K562 (cell line): ENCODE measurements around the gene RAP1GAP2. TPM values are rescaled to one million over a fixed set of nuclear protein-coding genes. Genes with fewer than 3 reads are reported as not detected.

ENCODE experiments used
- ATAC-seq: fragments of 200-7000 bp; cut with Tn5 transposase; 3 replicates; pipeline ENCODE4 v1.9.1; 2020; ENCODE audit warnings: moderate library complexity
- BruUV-seq: library from RNA; stranded (reverse); fragments of 400-500 nt; replicated peaks from 2 replicates; lab custom pipeline; 2021; lab: Mats Ljungman, UMichigan
- CTCF ChIA-PET: fragments of 300-600 bp; formaldehyde crosslinking; extraction: SDS; loops from one replicate; lab custom pipeline; 2021; ENCODE audit warnings: low intra/inter-chr PET ratio; lab: Yijun Ruan, JAX
- POLR2A ChIA-PET: fragments of 300-600, 350-650 bp; sonication (Branson Sonifier 250); formaldehyde crosslinking; extraction: SDS; loops from one replicate; lab custom pipeline; 2021; ENCODE audit warnings: antibody characterized with exemption, inconsistent platforms; lab: Yijun Ruan, JAX
- DNase-seq, 4 experiments: peaks; one replicate each; pipeline versions ENCODE4 v3.0.0 to v3.0.0-alpha.2; 2011 to 2018; ENCODE audit warnings: low spot score in 3 of 4, mixed read lengths in 3 of 4; ENCODE audit errors: extremely low read depth in 1 of 4
- FAIRE-seq: peaks from 2 replicates; lab custom pipeline; 2011; peaks lifted over from hg19 to GRCh38; lab: Jason Lieb, UNC
- H2AFZ ChIP-seq: 2 replicates; pipeline ENCODE4 v1.6.0; 2011; ENCODE audit warnings: low read depth, low read length, control low read depth, inconsistent platforms
- H3K27ac ChIP-seq: fragments of 200-600 bp; 3 replicates; pipeline ENCODE4 v1.8.0; 2011; ENCODE audit warnings: low read depth, mild to moderate bottlenecking, control low read depth, inconsistent platforms, low read length, moderate library complexity, mixed read lengths; ENCODE audit errors: extremely low read depth
- H3K27me3 ChIP-seq, 2 experiments: fragments of 300-600 bp in 1 of 2; 2 replicates in 1 of 2; 3 replicates in 1 of 2; pipeline versions ENCODE4 v1.6.0 to v1.8.0; 2011; ENCODE audit warnings: inconsistent platforms in 2 of 2, low read length in 2 of 2, mild to moderate bottlenecking in 1 of 2, mixed read lengths in 1 of 2, moderate library complexity in 1 of 2; ENCODE audit not compliant: control insufficient read depth in 2 of 2, insufficient read depth in 2 of 2
- H3K36me3 ChIP-seq: fragments of 300-600 bp; 3 replicates; pipeline ENCODE4 v1.8.0; 2011; ENCODE audit warnings: mild to moderate bottlenecking, low read length, inconsistent platforms; ENCODE audit not compliant: control insufficient read depth, insufficient read depth
- H3K4me1 ChIP-seq, 2 experiments: fragments of 200-600 bp in 1 of 2; replicated peaks in 1 of 2; 2 replicates in 1 of 2; 3 replicates in 1 of 2; pipeline versions ENCODE4 v1.5.1 to v1.8.0; 2011; ENCODE audit warnings: inconsistent platforms in 2 of 2, low read length in 2 of 2, mild to moderate bottlenecking in 1 of 2, mixed read lengths in 1 of 2, moderate library complexity in 1 of 2; ENCODE audit not compliant: control insufficient read depth in 2 of 2, insufficient read depth in 2 of 2
- H3K4me2 ChIP-seq: 2 replicates; pipeline ENCODE4 v1.6.1; 2011; ENCODE audit warnings: low read length, control low read depth, inconsistent platforms, mixed read lengths; ENCODE audit not compliant: insufficient read depth
- H3K4me3 ChIP-seq: fragments of 200-600 bp; sonication (generic), shearing (Covaris generic); 2 replicates; pipeline ENCODE4 v1.5.1; 2016; ENCODE audit warnings: control low read depth, inconsistent platforms
- H3K79me2 ChIP-seq: fragments of 200-600 bp; 3 replicates; pipeline ENCODE4 v1.8.0; 2011; ENCODE audit warnings: low read length, inconsistent platforms; ENCODE audit not compliant: control insufficient read depth, insufficient read depth
- H3K9ac ChIP-seq, 2 experiments: 2 replicates each; pipeline versions ENCODE4 v1.6.0 to v1.6.1; 2011; ENCODE audit warnings: low read depth in 2 of 2, low read length in 2 of 2, control low read depth in 1 of 2, inconsistent platforms in 1 of 2, mild to moderate bottlenecking in 1 of 2, mixed read lengths in 1 of 2; ENCODE audit not compliant: insufficient read depth in 1 of 2
- H3K9me1 ChIP-seq: one replicate; pipeline ENCODE4 v1.6.0; 2011; ENCODE audit warnings: inconsistent platforms, mild to moderate bottlenecking, low read length, moderate library complexity; ENCODE audit not compliant: control insufficient read depth, insufficient read depth
- H3K9me3 ChIP-seq: replicated peaks from 2 replicates; pipeline ENCODE4 v1.5.1; 2011; ENCODE audit warnings: low read depth, low read length, inconsistent platforms; ENCODE audit not compliant: control insufficient read depth, insufficient read depth
- H4K20me1 ChIP-seq: replicated peaks from 2 replicates; pipeline ENCODE4 v1.6.1; 2011; ENCODE audit warnings: low read length, inconsistent platforms, mixed read lengths; ENCODE audit not compliant: control insufficient read depth, insufficient read depth
- SPI1 ChIP-seq: IDR thresholded peaks from 2 replicates; pipeline ENCODE4 v1.6.1; 2011; ENCODE audit warnings: low read depth, low read length, control low read depth, borderline replicate concordance
- ZBTB2 ChIP-seq: fragments of 450-650 bp; IDR thresholded peaks from 2 replicates; pipeline ENCODE4 v1.6.1; 2016; ENCODE audit warnings: antibody characterized with exemption
- WGBS: fragments of 100-300 bp; shearing (Covaris generic); methylation state at CpG from one replicate; pipeline ENCODE4 v1.1.6; 2016; ENCODE audit warnings: low coverage, mixed read lengths; ENCODE audit not compliant: insufficient coverage; ENCODE audit errors: missing lambda C conversion rate; 5-methylcytosine and 5-hydroxymethylcytosine counted together
- in situ Hi-C: fragments of 300-500 bp; cut with MboI; formaldehyde crosslinking; loops from 4 replicates; pipeline ENCODE4 v1.15.0; 2018; ENCODE audit warnings: inconsistent platforms, mixed read lengths
- intact Hi-C: fragments of 100-400 bp; cut with micrococcal nuclease; formaldehyde crosslinking; loops from 2 replicates; pipeline ENCODE4 v1.14.2; 2022
- polyA plus RNA-seq, 8 experiments: library from polyadenylated mRNA; depleted of rRNA in 4 of 8; stranded (reverse) in 5 of 8; unstranded in 3 of 8; fragments of >200 nt; fragmentation: Nextera tagmentation in 2 of 8; fragmentation: Illumina TruSeq in 1 of 8; extraction: Ambion mirVana in 2 of 8; extraction: Trizol in 1 of 8; gene quantifications; 2 replicates each; pipeline versions ENCODE4 v1.2.1 to v1.2.3, GENCODE V29; 2011 to 2014; ENCODE audit warnings: inconsistent platforms in 1 of 8, missing spikeins in 1 of 8
- total RNA-seq, 7 experiments: library from RNA; depleted of rRNA in 6 of 7; stranded (reverse); fragments of >200 nt in 6 of 7; fragmentation: Illumina TruSeq in 2 of 7; extraction: Trizol in 2 of 7; gene quantifications; 2 replicates each; pipeline versions ENCODE4 v1.2.1 to v1.2.3, GENCODE V29; 2011 to 2021; ENCODE audit warnings: low replicate concordance in 1 of 7

Gene RAP1GAP2
- total and polyA plus RNA-seq, 9 of the 15 experiments (the other 6 are each of a cell fraction or from before 2014, with no cell fraction given), result 0.01 to 1.3 (median 0.42) TPM; not detected in 1

GRCh38 chr17:3002538-3003295, 206.5 kb downstream of the RAP1GAP2 start:
- in situ Hi-C loops (loop anchor here (25.0 kb wide), 1 partner anchor 165 kb away; no protein-coding TSS in a partner anchor), intact Hi-C loops (no loop called here)
- no peak overlapping the region for H2AFZ ChIP-seq
- FAIRE-seq, result no peak
- peak; percentile 51; the same call in 1 of the 2 replicates for TF ChIP-seq SPI1
- no peak for TF ChIP-seq ZBTB2
- no peaks in the 10 kb centered on the region for H4K20me1 ChIP-seq
- H3K4me2 ChIP-seq, result no peak overlapping the region
- H3K36me3 ChIP-seq, result no peaks in the 10 kb centered on the region
- peaks cover 3% of the 10 kb centered on the region for H3K9me1 ChIP-seq
- ATAC-seq, result no peak
- no TSS peak for BruUV-seq
- H3K4me1 ChIP-seq, result peaks cover 0 to 6% of the 10 kb centered on the region in 2 experiments; a peak in 1 of 5 replicates
- peaks cover 2 to 36% of the 10 kb centered on the region in 2 experiments; a peak in 3 of 5 replicates for H3K27me3 ChIP-seq
- H3K79me2 ChIP-seq, result no peaks in the 10 kb centered on the region
- H3K9ac ChIP-seq, result no peak overlapping the region
- CTCF ChIA-PET, result no interaction called here
- POLR2A ChIA-PET, result interaction anchor here (0.7 kb wide), 2 partner anchors 10 to 1530 kb away, joined by 3 read pairs; no protein-coding TSS in a partner anchor
- H3K27ac ChIP-seq, result no peak overlapping the region
- no peak for DNase-seq
- 5% methylated on average over 8 of the region's 14 CpGs for WGBS
- H3K4me3 ChIP-seq, result no peak overlapping the region
- H3K9me3 ChIP-seq, result no peaks in the 10 kb centered on the region
